Activated T-helper 2 cell treated with anti-CD3 and anti-CD28 coated beads, Interferon-gamma antibody, Interleukin-2, Interleukin-4, amounts not matched to agents 10 μg/mL and 5 μg/mL and 100 μg/mL, durations not matched to agents 14 hours and 24 hours and 36 hours (primary cell): Measurements from ENCODE around the gene CDKN2B-AS1. TPM values are rescaled to one million over a fixed set of nuclear protein-coding genes. Genes with fewer than 3 reads are reported as not detected.
A peak's percentile ranks its signal among the peaks of the same experiment; 100 is the strongest.

ENCODE experiments used
- DNase-seq: peaks from one replicate; pipeline ENCODE4 v3.0.0; 2021; ENCODE audit warnings: low spot score
- H3K27ac Mint-ChIP-seq: one replicate; pipeline ENCODE4 v1.8.0; 2021; ENCODE audit warnings: mixed read lengths
- H3K27me3 Mint-ChIP-seq: one replicate; pipeline ENCODE4 v1.8.0; 2021; ENCODE audit warnings: low read depth, mixed read lengths
- H3K36me3 Mint-ChIP-seq: one replicate; pipeline ENCODE4 v1.8.0; 2021; ENCODE audit warnings: low read depth, mixed read lengths
- H3K4me1 Mint-ChIP-seq: one replicate; pipeline ENCODE4 v1.8.0; 2021; ENCODE audit warnings: low read depth, mixed read lengths
- H3K4me3 Mint-ChIP-seq: one replicate; pipeline ENCODE4 v1.8.0; 2021; ENCODE audit warnings: low read depth, mild to moderate bottlenecking, moderate library complexity, mixed read lengths
- H3K9me3 Mint-ChIP-seq: one replicate; pipeline ENCODE4 v1.8.0; 2021; ENCODE audit warnings: mixed read lengths
- intact Hi-C: fragments of 100-400 bp; cut with micrococcal nuclease; formaldehyde crosslinking; loops from one replicate; pipeline ENCODE4 v1.15.1; 2023
- total RNA-seq: library from RNA; stranded (reverse); gene quantifications from 2 replicates; pipeline ENCODE4 v1.2.3, GENCODE V29; 2022

CDKN2B-AS1 gene
- total RNA-seq, 1 donor from 2014 or later: 0.82 TPM

GRCh38 chr9:22029231-22029630 is 34.6 kb downstream of the CDKN2B-AS1 start:
- no peak for DNase-seq
- Mint-ChIP-seq H3K27me3 (peaks cover 12% of the 10 kb centered on the region), H3K36me3 (no peaks in the 10 kb centered on the region), H3K9me3 (no peaks in the 10 kb centered on the region), H3K27ac (no peak overlapping the region), H3K4me3 (no peak overlapping the region), H3K4me1 (peaks cover 30% of the 10 kb centered on the region)
- intact Hi-C loops: no loop called here

- Mint-ChIP-seq H3K4me3 (no peak overlapping the region), H3K9me3 (no peaks in the 10 kb centered on the region), H3K27me3 (peaks cover 9% of the 10 kb centered on the region), H3K27ac (peak overlapping the region; percentile 34), H3K4me1 (peaks cover 35% of the 10 kb centered on the region), H3K36me3 (peaks cover 3% of the 10 kb centered on the region)
- intact Hi-C loops: loop anchor here (1.0 to 5.0 kb wide), 2 partner anchors 22 to 212 kb away; no protein-coding TSS in a partner anchor
- DNase-seq: no peak
Observed at GRCh38 chr9:22030101-22030598, 35.6 kb downstream of the CDKN2B-AS1 start.

- H3K36me3 Mint-ChIP-seq: peaks cover 4% of the 10 kb centered on the region
- DNase-seq: no peak
- intact Hi-C loops: loop anchor here (5.0 kb wide), 1 partner anchor 210 kb away; no protein-coding TSS in a partner anchor
Observed at GRCh38 chr9:22031655-22032411, 37.2 kb downstream of the CDKN2B-AS1 start.

GRCh38 chr9:22033012-22033630 is 38.5 kb downstream of the CDKN2B-AS1 start:
- no peak overlapping the region for H3K4me3 Mint-ChIP-seq
- no peaks in the 10 kb centered on the region for H3K9me3 Mint-ChIP-seq
- H3K27me3 Mint-ChIP-seq: peaks cover 6% of the 10 kb centered on the region
- H3K4me1 Mint-ChIP-seq: peaks cover 49% of the 10 kb centered on the region
- intact Hi-C loops: loop anchor here (5.0 kb wide), 1 partner anchor 209 kb away; no protein-coding TSS in a partner anchor
- peaks cover 6% of the 10 kb centered on the region for H3K36me3 Mint-ChIP-seq
- DNase-seq: no peak
- no peak overlapping the region for H3K27ac Mint-ChIP-seq

More at GRCh38 chr9:22031655-22032411, 37.2 kb downstream of the CDKN2B-AS1 start:
- Mint-ChIP-seq H3K9me3 (no peaks in the 10 kb centered on the region), H3K27me3 (peaks cover 8% of the 10 kb centered on the region), H3K4me1 (peaks cover 44% of the 10 kb centered on the region), H3K4me3 (no peak overlapping the region), H3K27ac (no peak overlapping the region)

- Mint-ChIP-seq H3K36me3 (peaks cover 6% of the 10 kb centered on the region), H3K27me3 (peaks cover 17% of the 10 kb centered on the region), H3K4me1 (peaks cover 38% of the 10 kb centered on the region), H3K9me3 (no peaks in the 10 kb centered on the region), H3K4me3 (no peak overlapping the region), H3K27ac (peak overlapping the region; percentile 71)
- DNase-seq: no peak
- intact Hi-C loops: loop anchor here (1.0 to 5.0 kb wide), 4 partner anchors 17 to 61 kb away; no protein-coding TSS in a partner anchor
Observed at GRCh38 chr9:22035591-22036011, 41.0 kb downstream of the CDKN2B-AS1 start.

GRCh38 chr9:22036866-22037626 is 42.5 kb downstream of the CDKN2B-AS1 start:
- Mint-ChIP-seq H3K4me1 (peaks cover 48% of the 10 kb centered on the region), H3K27ac (no peak overlapping the region), H3K9me3 (no peaks in the 10 kb centered on the region), H3K27me3 (peaks cover 22% of the 10 kb centered on the region), H3K4me3 (no peak overlapping the region), H3K36me3 (peaks cover 6% of the 10 kb centered on the region)
- intact Hi-C loops: loop anchor here (2.0 to 5.0 kb wide), 2 partner anchors 40 to 62 kb away; no protein-coding TSS in a partner anchor
- no peak for DNase-seq

GRCh38 chr9:22037954-22038690 is 43.5 kb downstream of the CDKN2B-AS1 start:
- intact Hi-C loops: loop anchor here (1.0 to 5.0 kb wide), 4 partner anchors 29 to 225 kb away; partner anchors contain the start of gene CDKN2B
- H3K9me3 Mint-ChIP-seq: no peaks in the 10 kb centered on the region
- DNase-seq: no peak

GRCh38 chr9:22039258-22039657 is 44.7 kb downstream of the CDKN2B-AS1 start:
- intact Hi-C loops: loop anchor here (2.0 to 5.0 kb wide), 2 partner anchors 30 to 42 kb away; partner anchors contain the start of gene CDKN2B

More at GRCh38 chr9:22037954-22038690, 43.5 kb downstream of the CDKN2B-AS1 start:
- Mint-ChIP-seq H3K4me3 (no peak overlapping the region), H3K27ac (no peak overlapping the region), H3K27me3 (peaks cover 26% of the 10 kb centered on the region), H3K36me3 (peaks cover 6% of the 10 kb centered on the region), H3K4me1 (peaks cover 46% of the 10 kb centered on the region)

GRCh38 chr9:22040760-22041159 is 46.2 kb downstream of the CDKN2B-AS1 start:
- Mint-ChIP-seq H3K27me3 (peaks cover 33% of the 10 kb centered on the region), H3K36me3 (peaks cover 3% of the 10 kb centered on the region), H3K27ac (peak overlapping the region; percentile 68), H3K9me3 (no peaks in the 10 kb centered on the region), H3K4me3 (no peak overlapping the region), H3K4me1 (peaks cover 43% of the 10 kb centered on the region)
- no peak for DNase-seq
- intact Hi-C loops: loop anchor here (1.0 to 2.0 kb wide), 4 partner anchors 12 to 78 kb away; no protein-coding TSS in a partner anchor

More at GRCh38 chr9:22039258-22039657, 44.7 kb downstream of the CDKN2B-AS1 start:
- no peak for DNase-seq
- Mint-ChIP-seq H3K9me3 (no peaks in the 10 kb centered on the region), H3K4me3 (no peak overlapping the region), H3K27ac (no peak overlapping the region), H3K27me3 (peaks cover 26% of the 10 kb centered on the region), H3K4me1 (peaks cover 44% of the 10 kb centered on the region), H3K36me3 (peaks cover 6% of the 10 kb centered on the region)

- Mint-ChIP-seq H3K4me3 (no peak overlapping the region), H3K36me3 (peaks cover 3% of the 10 kb centered on the region), H3K27me3 (peaks cover 38% of the 10 kb centered on the region), H3K4me1 (peaks cover 40% of the 10 kb centered on the region), H3K27ac (no peak overlapping the region), H3K9me3 (no peaks in the 10 kb centered on the region)
- no peak for DNase-seq
- intact Hi-C loops: loop anchor here (1.0 to 2.0 kb wide), 4 partner anchors 11 to 77 kb away; no protein-coding TSS in a partner anchor
Observed at GRCh38 chr9:22041344-22041743, 46.8 kb downstream of the CDKN2B-AS1 start.

- Mint-ChIP-seq H3K4me1 (peaks cover 44% of the 10 kb centered on the region), H3K9me3 (no peaks in the 10 kb centered on the region), H3K27ac (no peak overlapping the region), H3K36me3 (peaks cover 2% of the 10 kb centered on the region), H3K4me3 (no peak overlapping the region), H3K27me3 (peaks cover 42% of the 10 kb centered on the region)
- no peak for DNase-seq
- intact Hi-C loops: loop anchor here (1.0 to 2.0 kb wide), 4 partner anchors 11 to 77 kb away; no protein-coding TSS in a partner anchor
Observed at GRCh38 chr9:22041775-22042174, 47.2 kb downstream of the CDKN2B-AS1 start.
